Measurements from ENCODE around the gene ANP32A.

ANP32A gene

DNA sequence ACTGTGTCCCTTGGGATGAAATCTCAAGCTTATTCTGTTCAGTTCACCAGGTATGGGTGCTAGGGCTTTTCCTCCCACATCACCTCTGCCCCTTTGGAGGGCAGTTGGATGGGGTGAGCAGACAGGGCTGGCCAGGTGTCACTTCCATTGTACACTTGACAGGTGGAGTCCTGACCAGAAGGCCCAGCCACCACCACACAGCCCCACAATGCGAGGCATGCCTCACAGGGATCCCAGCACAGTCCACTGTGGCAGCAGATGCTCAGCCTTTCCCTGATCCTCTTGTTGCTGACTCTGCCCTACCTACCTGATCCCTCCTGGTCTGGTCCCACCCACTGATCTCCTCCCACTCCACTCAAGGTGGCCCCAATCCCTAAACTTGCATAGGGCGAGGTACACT is 88.2 kb downstream of the ANP32A start:
- FAIRE-seq (no peak), DNase-seq (ENCODE audit: insufficient read length) (no peak)
- TF ChIP-seq POLR2AphosphoS5 (IDR thresholded peaks at IDR 0.05; ENCODE audit: low read depth, low read length) (no peak), TAF1 (IDR thresholded peaks at IDR 0.05; ENCODE audit: borderline replicate concordance, low read depth, low read length) (no peak), POLR2A (IDR thresholded peaks at IDR 0.05; ENCODE audit: low read depth, low read length) (no peak)

DNA sequence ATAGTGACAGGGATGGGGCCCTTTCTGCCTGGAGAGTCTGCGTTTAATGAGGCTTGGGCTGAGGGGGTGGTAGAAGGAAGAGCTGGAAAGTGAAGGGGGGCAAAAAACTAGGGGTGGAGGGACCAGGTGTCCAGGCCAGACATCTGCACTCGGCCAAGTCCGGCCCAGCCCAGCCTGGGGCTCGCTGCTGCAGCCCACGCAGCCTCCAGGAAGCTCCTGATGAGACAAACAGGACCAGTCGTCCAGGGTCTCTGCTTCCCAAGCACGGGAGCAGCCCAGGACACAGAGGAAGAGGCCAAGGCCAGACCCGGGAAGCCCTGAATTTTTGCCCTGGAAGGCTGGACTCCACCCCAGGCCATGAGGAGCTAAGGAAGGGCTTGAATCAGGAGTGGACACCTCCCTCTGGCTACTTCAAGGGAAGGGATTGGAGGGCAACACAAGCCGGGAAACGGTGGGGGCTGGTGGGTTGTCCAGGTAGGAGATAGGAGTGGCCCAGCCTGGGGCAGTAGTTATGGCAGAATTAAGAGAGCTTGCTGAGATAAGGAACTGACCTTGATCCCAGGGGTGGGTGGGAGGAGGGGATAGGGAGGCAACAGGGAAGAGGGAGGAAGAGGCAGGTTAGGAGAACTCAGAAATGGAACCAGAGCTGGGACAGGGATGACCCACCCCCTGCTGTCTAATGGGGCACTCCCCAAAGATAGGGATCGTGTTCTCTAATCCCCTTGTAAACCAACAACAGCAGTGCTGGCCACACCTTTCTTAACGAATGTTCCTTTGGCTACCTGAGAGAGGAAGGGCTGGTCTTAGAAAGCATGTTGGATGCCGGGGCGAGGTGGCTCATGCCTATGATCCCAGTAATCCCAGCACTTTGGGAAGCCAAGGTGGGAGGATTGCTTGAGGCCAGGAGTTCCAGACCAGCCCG is 89.5 kb downstream of the ANP32A start:
- no peak for FAIRE-seq
- TF ChIP-seq TAF1 (IDR thresholded peaks at IDR 0.05; ENCODE audit: borderline replicate concordance, low read depth, low read length) (no peak), POLR2A (IDR thresholded peaks at IDR 0.05; ENCODE audit: low read depth, low read length) (no peak), POLR2AphosphoS5 (IDR thresholded peaks at IDR 0.05; ENCODE audit: low read depth, low read length) (no peak)
- no peak for DNase-seq (ENCODE audit: insufficient read length)

DNA sequence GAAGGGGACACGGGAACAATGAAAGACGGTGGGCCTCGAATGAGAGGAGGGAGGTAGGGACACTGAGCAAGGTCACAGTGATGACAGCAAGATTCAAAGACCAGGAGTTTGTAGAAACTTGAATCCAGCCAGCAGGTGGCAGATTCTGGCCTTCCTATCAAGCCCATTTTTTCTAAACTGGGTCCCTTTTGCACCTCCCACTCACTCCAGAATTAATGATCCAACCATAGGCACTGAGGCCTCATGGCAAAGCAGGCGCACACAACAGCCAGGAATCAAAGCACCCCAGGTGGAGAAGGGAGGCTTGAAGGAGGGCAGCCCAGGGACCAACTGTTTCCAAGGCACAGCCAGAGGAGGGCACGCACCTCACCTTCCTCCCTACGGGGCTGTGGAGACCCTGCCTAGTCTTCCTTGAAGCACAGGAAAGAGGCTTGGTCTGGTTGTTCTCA is 90.2 kb downstream of the ANP32A start:
- FAIRE-seq: peak; percentile 53
- TF ChIP-seq POLR2AphosphoS5 (IDR thresholded peaks at IDR 0.05; ENCODE audit: low read depth, low read length): no peak
- TF ChIP-seq POLR2A (IDR thresholded peaks at IDR 0.05; ENCODE audit: low read depth, low read length): no peak
- TF ChIP-seq TAF1 (IDR thresholded peaks at IDR 0.05; ENCODE audit: borderline replicate concordance, low read depth, low read length): no peak
- no peak for DNase-seq (ENCODE audit: insufficient read length)

DNA sequence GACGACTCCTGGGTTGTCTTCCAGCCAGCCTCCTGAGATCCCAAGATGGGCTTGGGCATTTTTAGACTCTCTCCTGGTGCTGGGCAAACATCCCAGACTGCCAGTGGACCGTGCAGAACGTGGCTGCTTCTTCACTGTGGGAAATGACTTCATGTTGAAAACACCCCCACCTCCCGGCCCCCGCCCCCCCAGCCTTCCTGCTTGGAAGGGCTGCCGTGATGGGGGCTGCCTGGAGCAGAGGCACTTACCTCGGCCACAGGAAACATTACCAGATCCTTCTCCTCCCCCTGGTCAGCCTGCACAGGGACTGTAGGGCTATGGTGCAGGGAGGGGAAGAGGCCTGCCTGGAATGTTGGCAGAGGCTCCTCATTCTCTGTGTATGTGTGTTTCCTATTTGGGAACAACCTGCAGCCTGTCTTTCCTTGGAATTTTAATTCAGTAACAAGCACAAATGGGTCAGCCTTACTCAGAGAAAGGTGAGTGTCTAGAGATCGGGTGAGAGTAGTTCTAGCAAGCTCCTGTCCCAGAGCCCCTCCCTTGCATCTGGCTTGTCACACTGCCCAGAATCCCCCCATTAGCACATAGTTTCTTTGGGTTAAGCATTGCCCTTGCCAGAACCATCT is 90.8 kb downstream of the ANP32A start:
- TF ChIP-seq TAF1 (IDR thresholded peaks at IDR 0.05; ENCODE audit: borderline replicate concordance, low read depth, low read length) (no peak), POLR2AphosphoS5 (IDR thresholded peaks at IDR 0.05; ENCODE audit: low read depth, low read length) (no peak), POLR2A (IDR thresholded peaks at IDR 0.05; ENCODE audit: low read depth, low read length) (no peak)
- FAIRE-seq (no peak), DNase-seq (ENCODE audit: insufficient read length) (no peak)
